Measurements from ENCODE around the gene LCNL1.

DNA sequence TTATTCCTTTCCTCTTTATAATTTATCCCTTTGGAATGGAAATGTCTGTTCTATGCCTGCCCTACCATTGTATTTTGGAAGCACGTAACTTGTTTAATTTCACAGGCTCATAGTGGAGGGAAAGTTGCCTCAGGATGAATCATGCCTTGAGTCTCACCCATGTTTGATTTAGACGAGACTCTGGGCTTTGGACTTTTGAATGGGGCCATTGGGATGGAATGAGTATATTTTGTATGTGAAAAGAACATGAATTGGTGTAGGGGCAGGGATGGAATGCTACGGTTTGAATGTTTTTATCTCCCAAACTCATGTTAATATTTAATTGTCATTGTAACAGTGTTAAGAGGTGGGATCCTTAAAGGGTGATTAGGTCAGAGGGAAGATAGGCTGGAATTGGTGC is 48.5 kb upstream of the LCNL1 start:
- TF ChIP-seq POLR2AphosphoS5 (IDR thresholded peaks at IDR 0.05; ENCODE audit: borderline replicate concordance, low read depth, low read length) (no peak), EZH2 (IDR thresholded peaks at IDR 0.05) (no peak), FOXP2 (optimal IDR thresholded peaks at IDR 0.05; ENCODE audit: control extremely low read depth, extremely low read length, insufficient read depth) (no peak)
